NB4 (cell line): ENCODE measurements around the gene EFCAB7.

Experiments used
- POLR2A ChIP-seq: IDR thresholded peaks from 2 replicates; pipeline ENCODE4 v1.6.1; 2011; ENCODE audit warnings: mild to moderate bottlenecking; ENCODE audit not compliant: insufficient read length; ENCODE audit errors: extremely low read depth
- TF ChIP-seq, protein P1 (sequence below): IDR thresholded peaks from one replicate; pipeline ENCODE4 v1.5.1; 2012; ENCODE audit warnings: low read depth, low read length

DNA sequence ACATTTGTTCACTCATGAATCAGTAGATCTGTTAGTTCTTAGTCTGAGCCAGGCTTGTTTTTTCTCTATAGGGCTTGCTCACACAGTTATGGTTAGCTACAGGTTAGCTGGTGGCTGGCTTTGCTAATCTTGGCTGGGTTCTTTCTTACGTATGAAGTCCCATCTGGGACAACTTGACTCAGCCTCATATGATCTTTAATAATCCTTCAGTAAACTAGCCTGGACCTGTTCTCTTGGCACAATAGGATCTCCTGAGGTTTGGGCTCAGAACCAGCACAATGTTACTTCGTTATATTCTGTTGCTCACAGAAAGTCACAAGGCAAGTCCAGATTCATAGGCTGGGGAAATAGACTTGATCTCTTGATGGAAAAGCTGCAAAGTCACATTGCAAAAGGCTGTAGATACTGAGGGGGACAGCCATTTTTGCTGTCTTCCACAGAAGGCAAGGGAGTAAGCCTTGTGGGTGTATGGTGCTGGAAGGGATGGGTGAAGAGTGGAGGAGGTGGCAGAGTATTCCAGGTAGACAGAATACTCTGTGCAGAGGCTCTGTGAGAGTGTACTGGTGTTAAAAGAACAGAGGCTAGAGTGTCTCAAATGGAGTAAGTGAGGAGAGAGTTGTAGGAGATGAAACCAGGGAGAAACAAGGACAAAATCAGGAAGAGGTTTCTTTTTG lies 24.4 kb downstream of the EFCAB7 start:
- TF ChIP-seq, protein P1, sequence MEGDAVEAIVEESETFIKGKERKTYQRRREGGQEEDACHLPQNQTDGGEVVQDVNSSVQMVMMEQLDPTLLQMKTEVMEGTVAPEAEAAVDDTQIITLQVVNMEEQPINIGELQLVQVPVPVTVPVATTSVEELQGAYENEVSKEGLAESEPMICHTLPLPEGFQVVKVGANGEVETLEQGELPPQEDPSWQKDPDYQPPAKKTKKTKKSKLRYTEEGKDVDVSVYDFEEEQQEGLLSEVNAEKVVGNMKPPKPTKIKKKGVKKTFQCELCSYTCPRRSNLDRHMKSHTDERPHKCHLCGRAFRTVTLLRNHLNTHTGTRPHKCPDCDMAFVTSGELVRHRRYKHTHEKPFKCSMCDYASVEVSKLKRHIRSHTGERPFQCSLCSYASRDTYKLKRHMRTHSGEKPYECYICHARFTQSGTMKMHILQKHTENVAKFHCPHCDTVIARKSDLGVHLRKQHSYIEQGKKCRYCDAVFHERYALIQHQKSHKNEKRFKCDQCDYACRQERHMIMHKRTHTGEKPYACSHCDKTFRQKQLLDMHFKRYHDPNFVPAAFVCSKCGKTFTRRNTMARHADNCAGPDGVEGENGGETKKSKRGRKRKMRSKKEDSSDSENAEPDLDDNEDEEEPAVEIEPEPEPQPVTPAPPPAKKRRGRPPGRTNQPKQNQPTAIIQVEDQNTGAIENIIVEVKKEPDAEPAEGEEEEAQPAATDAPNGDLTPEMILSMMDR: no peak
- TF ChIP-seq POLR2A: no peak
